Fibroblast of skin of abdomen (primary cell): ENCODE data around the gene CCDC192. TPM values are rescaled to one million over a fixed set of nuclear protein-coding genes. Genes with fewer than 3 reads are reported as not detected.
"Not testable (repeated sequence)": the region's sequence is repeated elsewhere in the genome, so short reads cannot be mapped to it uniquely, and the experiment has no call there.

Experiments
- DNase-seq: peaks from one replicate; pipeline ENCODE4 v3.0.0-alpha.2; 2013
- polyA plus RNA-seq, 2 experiments: library from polyadenylated mRNA; unstranded; fragments of 120-200 nt; gene quantifications; one replicate each; pipeline ENCODE4 v1.2.1, GENCODE V29; 2013; ENCODE audit not compliant: insufficient read length in 2 of 2

Gene CCDC192
- polyA plus RNA-seq (2013, experiment 1 of 2; ENCODE audit: insufficient read length), result 0.21 TPM
- 0.37 TPM for polyA plus RNA-seq (2013, experiment 2 of 2; ENCODE audit: insufficient read length)

GRCh38 chr5:127702926-127703561 lies at the start of gene CCDC192:
Gene CCDC192, plus strand, starts transcription at chr5:127703391. Its CDS starts 55 bp downstream, at chr5:127703446.
- DNase-seq, result no peak

GRCh38 chr5:127656825-127657224 lies 46.4 kb upstream of the CCDC192 start:
- no peak for DNase-seq

GRCh38 chr5:127660047-127660733 lies 43.0 kb upstream of the CCDC192 start:
- no peak for DNase-seq

- DNase-seq, result no peak
Observed at GRCh38 chr5:127664093-127664492, 39.1 kb upstream of the CCDC192 start.

GRCh38 chr5:127665641-127666040 lies 37.5 kb upstream of the CCDC192 start:
- no peak for DNase-seq

GRCh38 chr5:127666043-127666716 lies 37.0 kb upstream of the CCDC192 start:
- DNase-seq, result peak; percentile 14

- no peak for DNase-seq
Observed at GRCh38 chr5:127667926-127668325, 35.3 kb upstream of the CCDC192 start.

GRCh38 chr5:127671218-127671617 lies 32.0 kb upstream of the CCDC192 start:
- no peak for DNase-seq

- no peak for DNase-seq
Observed at GRCh38 chr5:127673117-127673800, 29.9 kb upstream of the CCDC192 start.

- not testable (repeated sequence) for DNase-seq
Observed at GRCh38 chr5:127676951-127677350, 26.2 kb upstream of the CCDC192 start.

- not testable (repeated sequence) for DNase-seq
Observed at GRCh38 chr5:127679691-127680330, 23.4 kb upstream of the CCDC192 start.

- no peak for DNase-seq
Observed at GRCh38 chr5:127680595-127680994, 22.6 kb upstream of the CCDC192 start.

- no peak for DNase-seq
Observed at GRCh38 chr5:127683008-127683407, 20.2 kb upstream of the CCDC192 start.

- DNase-seq, result no peak
Observed at GRCh38 chr5:127684726-127685467, 18.3 kb upstream of the CCDC192 start.

GRCh38 chr5:127685662-127686061 lies 17.5 kb upstream of the CCDC192 start:
- DNase-seq, result no peak

GRCh38 chr5:127686424-127686823 lies 16.8 kb upstream of the CCDC192 start:
- DNase-seq, result no peak

GRCh38 chr5:127694518-127695171 lies 8.5 kb upstream of the CCDC192 start:
- DNase-seq, result no peak

- DNase-seq, result no peak
Observed at GRCh38 chr5:127695346-127695745, 7.8 kb upstream of the CCDC192 start.

GRCh38 chr5:127696683-127697082 lies 6.5 kb upstream of the CCDC192 start:
- peak; percentile 79 for DNase-seq

GRCh38 chr5:127697894-127698600 lies 5.1 kb upstream of the CCDC192 start:
- peak; percentile 26 for DNase-seq
